GM12878 (cell line): ENCODE data around the gene MCHR1. TPM values are rescaled to one million over a fixed set of nuclear protein-coding genes. Genes with fewer than 3 reads are reported as not detected.

Experiments
- ATAC-seq: fragments of 200-7000 bp; cut with Tn5 transposase; 3 replicates; pipeline ENCODE4 v1.9.1; 2020; ENCODE audit warnings: mild to moderate bottlenecking, moderate library complexity
- BruUV-seq: library from RNA; stranded (reverse); fragments of 400-500 nt; replicated peaks from 2 replicates; lab custom pipeline; 2021; lab: Mats Ljungman, UMichigan
- CTCF ChIA-PET: fragments of 300-600 bp; sonication (Branson Sonifier 250); formaldehyde crosslinking; extraction: SDS; loops from one replicate; lab custom pipeline; 2021; ENCODE audit warnings: inconsistent platforms; lab: Yijun Ruan, JAX
- POLR2A ChIA-PET: fragments of 350-600 bp; formaldehyde crosslinking; extraction: SDS; loops from one replicate; lab custom pipeline; 2021; ENCODE audit warnings: inconsistent platforms; lab: Charles Lee
- RAD21 ChIA-PET: fragments of 300-600 bp; sonication (Branson Sonifier 250); formaldehyde crosslinking; loops from one replicate; lab custom pipeline; 2023; ENCODE audit warnings: antibody characterized with exemption; ENCODE audit not compliant: unreplicated experiment; lab: Charles Lee
- SMC1A ChIA-PET: fragments of 300-600 bp; sonication (Branson Sonifier 250); formaldehyde crosslinking; loops from one replicate; lab custom pipeline; 2023; ENCODE audit not compliant: unreplicated experiment, uncharacterized antibody; lab: Charles Lee
- DNase-seq: peaks from one replicate; pipeline ENCODE4 v3.0.0-alpha.2; 2011; ENCODE audit warnings: low read depth, low spot score
- FAIRE-seq: peaks from 3 replicates; lab custom pipeline; 2011; peaks lifted over from hg19 to GRCh38; lab: Jason Lieb, UNC
- H2AFZ ChIP-seq: 2 replicates; pipeline ENCODE4 v1.6.0; 2011; ENCODE audit warnings: low read depth, low read length, control low read depth; ENCODE audit not compliant: control insufficient read depth
- H3K27ac ChIP-seq: 2 replicates; pipeline ENCODE4 v1.5.1; 2011; ENCODE audit warnings: control low read depth; ENCODE audit not compliant: control insufficient read depth, insufficient read depth
- H3K27me3 ChIP-seq, 2 experiments: replicated peaks in 1 of 2; 2 replicates each; pipeline versions ENCODE4 v1.6.0 to v1.6.1; 2011; ENCODE audit warnings: low read length in 1 of 2; ENCODE audit not compliant: control insufficient read depth in 2 of 2, insufficient read depth in 2 of 2
- H3K36me3 ChIP-seq, 2 experiments: 2 replicates each; pipeline ENCODE4 v1.5.1; 2011; ENCODE audit warnings: low read length in 1 of 2; ENCODE audit not compliant: control insufficient read depth in 2 of 2, insufficient read depth in 2 of 2
- H3K4me1 ChIP-seq: 2 replicates; pipeline ENCODE4 v1.6.1; 2011; ENCODE audit warnings: mild to moderate bottlenecking, low read length, moderate library complexity, mixed read lengths; ENCODE audit not compliant: control insufficient read depth, insufficient read depth
- H3K4me2 ChIP-seq: 2 replicates; pipeline ENCODE4 v1.6.0; 2011; ENCODE audit warnings: control low read depth; ENCODE audit not compliant: control insufficient read depth, insufficient read depth
- H3K4me3 ChIP-seq: fragments of 200-600 bp; sonication (generic); 2 replicates; pipeline ENCODE4 v1.5.1; 2016
- H3K79me2 ChIP-seq: 2 replicates; pipeline ENCODE4 v1.6.0; 2011; ENCODE audit warnings: low read length; ENCODE audit not compliant: control insufficient read depth, insufficient read depth
- H3K9ac ChIP-seq: 2 replicates; pipeline ENCODE4 v1.8.0; 2011; ENCODE audit warnings: low read length, control low read depth, mixed read lengths; ENCODE audit not compliant: control insufficient read depth, insufficient read depth
- H3K9me3 ChIP-seq: replicated peaks from 3 replicates; pipeline ENCODE4 v1.5.1; 2011; ENCODE audit warnings: mild to moderate bottlenecking, low read length; ENCODE audit not compliant: control insufficient read depth, insufficient read depth
- H4K20me1 ChIP-seq: 2 replicates; pipeline ENCODE4 v1.6.0; 2011; ENCODE audit not compliant: control insufficient read depth, insufficient read depth
- CBX3 ChIP-seq: fragments of 200-600 bp; sonication (generic); IDR thresholded peaks from 2 replicates; pipeline ENCODE4 v1.6.1; 2016; ENCODE audit warnings: low read depth, borderline replicate concordance
- CBX5 ChIP-seq: sonication (generic); IDR thresholded peaks from 2 replicates; pipeline ENCODE4 v1.6.1; 2016; ENCODE audit warnings: low read depth, moderate library complexity, mild to moderate bottlenecking, inconsistent platforms
- E2F8 ChIP-seq: fragments of 450-650 bp; IDR thresholded peaks from 2 replicates; pipeline ENCODE4 v1.6.1; 2018; ENCODE audit warnings: mild to moderate bottlenecking, low read depth, moderate library complexity; ENCODE audit not compliant: partially characterized antibody
- JUND ChIP-seq: IDR thresholded peaks from 2 replicates; pipeline ENCODE4 v1.6.1; 2012; ENCODE audit warnings: low read depth, mild to moderate bottlenecking, low read length, improper control_type of control experiment, moderate library complexity
- NKRF ChIP-seq: fragments of 450-650 bp; conservative IDR thresholded peaks from 2 replicates; pipeline ENCODE4 v1.6.1; 2017; ENCODE audit warnings: mild to moderate bottlenecking, moderate library complexity
- PAX8 ChIP-seq: fragments of 450-650 bp; IDR thresholded peaks from 2 replicates; pipeline ENCODE4 v1.6.1; 2017; ENCODE audit warnings: mild to moderate bottlenecking, moderate library complexity
- RUNX3 ChIP-seq: IDR thresholded peaks from 2 replicates; pipeline ENCODE4 v1.6.1; 2012; ENCODE audit warnings: low read length, inconsistent platforms
- ZNF217 ChIP-seq: fragments of 450-650 bp; IDR thresholded peaks from 2 replicates; pipeline ENCODE4 v1.6.1; 2017; ENCODE audit warnings: antibody characterized with exemption, mild to moderate bottlenecking
- WGBS: methylation state at CpG from one replicate; pipeline ENCODE4 v1.1.6; 2016; ENCODE audit warnings: low lambda C conversion rate; ENCODE audit not compliant: insufficient replicate concordance, insufficient coverage; ENCODE audit errors: missing lambda C conversion rate; 5-methylcytosine and 5-hydroxymethylcytosine counted together
- in situ Hi-C: fragments of 300-500 bp; cut with MboI; formaldehyde crosslinking; loops from 9 replicates; pipeline ENCODE4 v1.14.3; 2018; ENCODE audit warnings: mixed read lengths
- intact Hi-C: fragments of 100-400 bp; cut with micrococcal nuclease; formaldehyde crosslinking; loops from one replicate; pipeline ENCODE4 v1.14.2; 2022; ENCODE audit not compliant: unreplicated experiment
- polyA plus RNA-seq, 11 experiments: library from polyadenylated mRNA; depleted of rRNA in 4 of 11; unstranded in 6 of 11; stranded (reverse) in 5 of 11; fragments of >200 nt; fragmentation: Nextera tagmentation in 4 of 11; fragmentation: Illumina TruSeq in 1 of 11; extraction: Ambion mirVana in 4 of 11; extraction: Trizol in 1 of 11; gene quantifications; 1 replicate in 1 of 11; 2 replicates in 10 of 11; pipeline versions ENCODE4 v1.2.1 to v1.2.3, GENCODE V29; 2011 to 2016; ENCODE audit warnings: inconsistent platforms in 2 of 11, missing spikeins in 2 of 11, low read depth in 1 of 11
- total RNA-seq, 4 experiments: library from RNA; depleted of rRNA in 3 of 4; stranded (reverse); fragments of >200 nt in 3 of 4; fragmentation: Illumina TruSeq in 1 of 4; extraction: Trizol in 1 of 4; gene quantifications; 2 replicates each; pipeline versions ENCODE4 v1.2.1 to v1.2.3, GENCODE V29; 2013 to 2021
- TF ChIP-seq, protein P1 (sequence below): fragments of 450-650 bp; IDR thresholded peaks from 2 replicates; pipeline ENCODE4 v1.6.1; 2016; ENCODE audit warnings: mild to moderate bottlenecking
- TF ChIP-seq, protein P2 (sequence below): fragments of 450-650 bp; formaldehyde crosslinking; IDR thresholded peaks from 2 replicates; pipeline ENCODE4 v1.5.0; 2022; ENCODE audit warnings: mild to moderate bottlenecking, missing genetic modification characterization

Gene MCHR1
- total and polyA plus RNA-seq, 10 of the 15 experiments (the other 5 are each of a cell fraction or from before 2014, with no cell fraction given) = not detected

- intact Hi-C loops = loop anchor here (2.0 kb wide), 1 partner anchor 105 kb away; no protein-coding TSS in a partner anchor
- CTCF ChIA-PET = interaction anchor here (0.9 to 9.3 kb wide), 12 partner anchors 8 to 263 kb away, joined by 3 to 79 read pairs (median 4); partner anchors contain the start of genes ST13 and XPNPEP3
- peak overlapping the region; percentile 79 for H3K27ac ChIP-seq
- SMC1A ChIA-PET = interaction anchor here (0.8 to 9.9 kb wide), 9 partner anchors 9 to 201 kb away, joined by 3 to 96 read pairs (median 9); no protein-coding TSS in a partner anchor
- H2AFZ ChIP-seq = peak overlapping the region; percentile 96
- POLR2A ChIA-PET = interaction anchor here (0.5 to 1.9 kb wide), 14 partner anchors 10 to 290 kb away, joined by 3 to 26 read pairs (median 3); no protein-coding TSS in a partner anchor
- DNase-seq = no peak
- ATAC-seq = peak; percentile 21
- RAD21 ChIA-PET = interaction anchor here (0.7 to 2.0 kb wide), 17 partner anchors 9 to 262 kb away, joined by 3 to 21 read pairs (median 5); no protein-coding TSS in a partner anchor
- H3K9me3 ChIP-seq = peaks cover 2% of the 10 kb centered on the region; the same call in 2 of the 3 replicates
- in situ Hi-C loops = no loop called here
- peak overlapping the region; percentile 79 for H3K4me2 ChIP-seq
- no peak for FAIRE-seq
- H4K20me1 ChIP-seq = no peaks in the 10 kb centered on the region
- H3K9ac ChIP-seq = peak overlapping the region; percentile 76
- no peaks in the 10 kb centered on the region for H3K36me3 ChIP-seq
- WGBS = 13% methylated on average over 46 of the region's 46 CpGs
- peaks cover 6% of the 10 kb centered on the region for H3K4me1 ChIP-seq
- H3K27me3 ChIP-seq = no peaks in the 10 kb centered on the region
- H3K4me3 ChIP-seq = peak overlapping the region; percentile 85
- H3K79me2 ChIP-seq = peaks cover 38% of the 10 kb centered on the region
- no TSS peak for BruUV-seq
- TF ChIP-seq RUNX3 (peak; percentile 22; the same call in 1 of the 2 replicates), E2F8 (no peak), ZNF217 (no peak), NKRF (peak; percentile 63), JUND (no peak), CBX3 (no peak), CBX5 (no peak), PAX8 (peak; percentile 75; the same call in 1 of the 2 replicates)
- TF ChIP-seq, protein P1, sequence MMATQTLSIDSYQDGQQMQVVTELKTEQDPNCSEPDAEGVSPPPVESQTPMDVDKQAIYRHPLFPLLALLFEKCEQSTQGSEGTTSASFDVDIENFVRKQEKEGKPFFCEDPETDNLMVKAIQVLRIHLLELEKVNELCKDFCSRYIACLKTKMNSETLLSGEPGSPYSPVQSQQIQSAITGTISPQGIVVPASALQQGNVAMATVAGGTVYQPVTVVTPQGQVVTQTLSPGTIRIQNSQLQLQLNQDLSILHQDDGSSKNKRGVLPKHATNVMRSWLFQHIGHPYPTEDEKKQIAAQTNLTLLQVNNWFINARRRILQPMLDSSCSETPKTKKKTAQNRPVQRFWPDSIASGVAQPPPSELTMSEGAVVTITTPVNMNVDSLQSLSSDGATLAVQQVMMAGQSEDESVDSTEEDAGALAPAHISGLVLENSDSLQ = 0 out of 2 replicates have a peak, but pooled peaks have one; percentile 5
- TF ChIP-seq, protein P2, sequence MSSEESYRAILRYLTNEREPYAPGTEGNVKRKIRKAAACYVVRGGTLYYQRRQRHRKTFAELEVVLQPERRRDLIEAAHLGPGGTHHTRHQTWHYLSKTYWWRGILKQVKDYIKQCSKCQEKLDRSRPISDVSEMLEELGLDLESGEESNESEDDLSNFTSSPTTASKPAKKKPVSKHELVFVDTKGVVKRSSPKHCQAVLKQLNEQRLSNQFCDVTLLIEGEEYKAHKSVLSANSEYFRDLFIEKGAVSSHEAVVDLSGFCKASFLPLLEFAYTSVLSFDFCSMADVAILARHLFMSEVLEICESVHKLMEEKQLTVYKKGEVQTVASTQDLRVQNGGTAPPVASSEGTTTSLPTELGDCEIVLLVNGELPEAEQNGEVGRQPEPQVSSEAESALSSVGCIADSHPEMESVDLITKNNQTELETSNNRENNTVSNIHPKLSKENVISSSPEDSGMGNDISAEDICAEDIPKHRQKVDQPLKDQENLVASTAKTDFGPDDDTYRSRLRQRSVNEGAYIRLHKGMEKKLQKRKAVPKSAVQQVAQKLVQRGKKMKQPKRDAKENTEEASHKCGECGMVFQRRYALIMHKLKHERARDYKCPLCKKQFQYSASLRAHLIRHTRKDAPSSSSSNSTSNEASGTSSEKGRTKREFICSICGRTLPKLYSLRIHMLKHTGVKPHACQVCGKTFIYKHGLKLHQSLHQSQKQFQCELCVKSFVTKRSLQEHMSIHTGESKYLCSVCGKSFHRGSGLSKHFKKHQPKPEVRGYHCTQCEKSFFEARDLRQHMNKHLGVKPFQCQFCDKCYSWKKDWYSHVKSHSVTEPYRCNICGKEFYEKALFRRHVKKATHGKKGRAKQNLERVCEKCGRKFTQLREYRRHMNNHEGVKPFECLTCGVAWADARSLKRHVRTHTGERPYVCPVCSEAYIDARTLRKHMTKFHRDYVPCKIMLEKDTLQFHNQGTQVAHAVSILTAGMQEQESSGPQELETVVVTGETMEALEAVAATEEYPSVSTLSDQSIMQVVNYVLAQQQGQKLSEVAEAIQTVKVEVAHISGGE (CRISPR knock-in tag) = no peak
Measured at GRCh38 chr22:40637183-40638150, 41.8 kb upstream of the MCHR1 start.
